H9 (cell line): ENCODE results near the gene LYVE1. TPM values are rescaled to one million over a fixed set of nuclear protein-coding genes. Genes with fewer than 3 reads are reported as not detected.

Experiments used
- DNase-seq: peaks from one replicate; pipeline ENCODE4 v3.0.0-alpha.2; 2017
- H2AFZ ChIP-seq: one replicate; pipeline ENCODE4 v1.6.1; 2013; ENCODE audit warnings: mild to moderate bottlenecking, low read length, control low read depth, moderate library complexity
- H2AK5ac ChIP-seq: 2 replicates; pipeline ENCODE4 v1.6.1; 2013; ENCODE audit warnings: low read length, control low read depth, mixed read lengths; ENCODE audit not compliant: insufficient read length
- H2BK120ac ChIP-seq: one replicate; pipeline ENCODE4 v1.6.1; 2013; ENCODE audit warnings: low read depth, mild to moderate bottlenecking, low read length, control low read depth, inconsistent platforms; ENCODE audit not compliant: poor library complexity, severe bottlenecking
- H2BK12ac ChIP-seq: 2 replicates; pipeline ENCODE4 v1.6.1; 2013; ENCODE audit warnings: low read length, control low read depth, mixed read lengths, low read depth; ENCODE audit not compliant: insufficient read length
- H2BK15ac ChIP-seq: 2 replicates; pipeline ENCODE4 v1.6.1; 2013; ENCODE audit warnings: low read depth, low read length, control low read depth
- H2BK20ac ChIP-seq: one replicate; pipeline ENCODE4 v1.6.1; 2013; ENCODE audit warnings: low read depth, mild to moderate bottlenecking, low read length, control low read depth, inconsistent platforms; ENCODE audit not compliant: poor library complexity, severe bottlenecking
- H2BK5ac ChIP-seq: 2 replicates; pipeline ENCODE4 v1.6.1; 2013; ENCODE audit warnings: low read length, control low read depth, mixed read lengths; ENCODE audit not compliant: insufficient read length
- H3K14ac ChIP-seq: 2 replicates; pipeline ENCODE4 v1.6.1; 2013; ENCODE audit warnings: low read length, control low read depth; ENCODE audit not compliant: insufficient read depth
- H3K18ac ChIP-seq: 2 replicates; pipeline ENCODE4 v1.6.1; 2013; ENCODE audit warnings: low read depth, mild to moderate bottlenecking, mixed read lengths, low read length, control low read depth; ENCODE audit not compliant: insufficient read length
- H3K23ac ChIP-seq: 2 replicates; pipeline ENCODE4 v1.6.1; 2013; ENCODE audit warnings: low read length, control low read depth, mixed read lengths, low read depth; ENCODE audit not compliant: insufficient read length
- H3K23me2 ChIP-seq: 2 replicates; pipeline ENCODE4 v1.6.1; 2013; ENCODE audit warnings: low read depth, mild to moderate bottlenecking, mixed read lengths, low read length, control low read depth; ENCODE audit not compliant: insufficient read length, poor library complexity, severe bottlenecking
- H3K27ac ChIP-seq: 2 replicates; pipeline ENCODE4 v1.5.1; 2013; ENCODE audit warnings: low read length, control low read depth, mixed read lengths, low read depth; ENCODE audit not compliant: insufficient read length
- H3K27me3 ChIP-seq: 2 replicates; pipeline ENCODE4 v1.6.1; 2013; ENCODE audit warnings: low read length, control low read depth, inconsistent platforms; ENCODE audit not compliant: insufficient read depth
- H3K4ac ChIP-seq: 2 replicates; pipeline ENCODE4 v1.6.1; 2013; ENCODE audit warnings: low read depth, mild to moderate bottlenecking, control low read depth, inconsistent platforms, low read length, moderate library complexity
- H3K4me1 ChIP-seq: 2 replicates; pipeline ENCODE4 v1.6.1; 2013; ENCODE audit warnings: low read length, control low read depth, inconsistent platforms; ENCODE audit not compliant: insufficient read depth
- H3K4me2 ChIP-seq: 2 replicates; pipeline ENCODE4 v1.6.1; 2013; ENCODE audit warnings: low read length, control low read depth, mixed read lengths; ENCODE audit not compliant: insufficient read length, insufficient read depth
- H3K56ac ChIP-seq: 2 replicates; pipeline ENCODE4 v1.6.1; 2013; ENCODE audit warnings: low read depth, mild to moderate bottlenecking, mixed read lengths, low read length, control low read depth; ENCODE audit not compliant: insufficient read length
- H3K79me1 ChIP-seq: 2 replicates; pipeline ENCODE4 v1.6.1; 2013; ENCODE audit warnings: low read depth, mild to moderate bottlenecking, moderate library complexity, low read length, control low read depth, inconsistent platforms; ENCODE audit not compliant: insufficient read depth, poor library complexity, severe bottlenecking
- H3K79me2 ChIP-seq: 2 replicates; pipeline ENCODE4 v1.6.1; 2013; ENCODE audit warnings: low read length, control low read depth, inconsistent platforms; ENCODE audit not compliant: insufficient read depth
- H3K9ac ChIP-seq: 2 replicates; pipeline ENCODE4 v1.6.1; 2013; ENCODE audit warnings: low read length, control low read depth, mixed read lengths; ENCODE audit not compliant: insufficient read length; ENCODE audit errors: extremely low read depth
- H3K9me3 ChIP-seq: one replicate; pipeline ENCODE4 v1.6.1; 2013; ENCODE audit warnings: low read depth, low read length, inconsistent platforms; ENCODE audit not compliant: control insufficient read depth
- H3T11ph ChIP-seq: one replicate; pipeline ENCODE4 v1.6.1; 2013; ENCODE audit warnings: mild to moderate bottlenecking, low read length, control low read depth, inconsistent platforms
- H4K20me1 ChIP-seq: one replicate; pipeline ENCODE4 v1.6.1; 2013; ENCODE audit not compliant: control insufficient read depth, insufficient read length, insufficient read depth
- H4K5ac ChIP-seq: 2 replicates; pipeline ENCODE4 v1.6.1; 2013; ENCODE audit warnings: low read depth, mild to moderate bottlenecking, mixed read lengths, low read length, control low read depth; ENCODE audit not compliant: insufficient read length
- H4K8ac ChIP-seq: replicated peaks from 2 replicates; pipeline ENCODE4 v1.6.1; 2013; ENCODE audit warnings: low read length, control low read depth, mixed read lengths, low read depth; ENCODE audit not compliant: insufficient read length
- H4K91ac ChIP-seq: 2 replicates; pipeline ENCODE4 v1.6.1; 2013; ENCODE audit warnings: low read depth, mild to moderate bottlenecking, moderate library complexity, mixed read lengths, low read length, control low read depth; ENCODE audit not compliant: insufficient read length
- H3K27ac Mint-ChIP-seq, 3 experiments: 2 replicates in 2 of 3; 3 replicates in 1 of 3; pipeline ENCODE4 v1.8.0; 2020 to 2021; ENCODE audit warnings: mixed read lengths in 3 of 3, mild to moderate bottlenecking in 1 of 3, moderate library complexity in 1 of 3
- H3K27me3 Mint-ChIP-seq: 2 replicates; pipeline ENCODE4 v1.8.0; 2021; ENCODE audit warnings: low read depth, mild to moderate bottlenecking, moderate library complexity, mixed read lengths
- H3K36me3 Mint-ChIP-seq, 3 experiments: 2 replicates in 2 of 3; 3 replicates in 1 of 3; pipeline ENCODE4 v1.8.0; 2020 to 2021; ENCODE audit warnings: low read depth in 3 of 3, mixed read lengths in 3 of 3; ENCODE audit not compliant: insufficient read depth in 1 of 3
- H3K4me1 Mint-ChIP-seq, 2 experiments: 2 replicates each; pipeline ENCODE4 v1.8.0; 2020; ENCODE audit warnings: mixed read lengths in 2 of 2
- H3K4me3 Mint-ChIP-seq, 2 experiments: 2 replicates in 1 of 2; 3 replicates in 1 of 2; pipeline ENCODE4 v1.8.0; 2020 to 2021; ENCODE audit warnings: mild to moderate bottlenecking in 2 of 2, mixed read lengths in 2 of 2, moderate library complexity in 1 of 2
- H3K9me3 Mint-ChIP-seq, 2 experiments: 2 replicates in 1 of 2; 3 replicates in 1 of 2; pipeline ENCODE4 v1.8.0; 2020; ENCODE audit warnings: mild to moderate bottlenecking in 2 of 2, mixed read lengths in 2 of 2, moderate library complexity in 1 of 2
- WGBS: extraction: QIAGEN DNeasy Blood & Tissue Kit; methylation state at CpG from one replicate; pipeline ENCODE4 v1.1.7; 2013; ENCODE audit warnings: missing lambda C conversion rate, low lambda C conversion rate, mixed read lengths; ENCODE audit not compliant: insufficient read length; ENCODE audit errors: extremely low coverage; 5-methylcytosine and 5-hydroxymethylcytosine counted together
- total RNA-seq: library from RNA; stranded (reverse); gene quantifications from 2 replicates; pipeline ENCODE4 v1.2.1, GENCODE V29; 2021
- TF ChIP-seq, protein P1 (sequence below): fragments of 200-600 bp; sonication (generic); conservative IDR thresholded peaks from 3 replicates; pipeline ENCODE4 v1.8.0; 2021; ENCODE audit warnings: antibody characterized with exemption, mild to moderate bottlenecking

Gene LYVE1
- total RNA-seq, 1 experiment from 2014 or later: not detected

DNA sequence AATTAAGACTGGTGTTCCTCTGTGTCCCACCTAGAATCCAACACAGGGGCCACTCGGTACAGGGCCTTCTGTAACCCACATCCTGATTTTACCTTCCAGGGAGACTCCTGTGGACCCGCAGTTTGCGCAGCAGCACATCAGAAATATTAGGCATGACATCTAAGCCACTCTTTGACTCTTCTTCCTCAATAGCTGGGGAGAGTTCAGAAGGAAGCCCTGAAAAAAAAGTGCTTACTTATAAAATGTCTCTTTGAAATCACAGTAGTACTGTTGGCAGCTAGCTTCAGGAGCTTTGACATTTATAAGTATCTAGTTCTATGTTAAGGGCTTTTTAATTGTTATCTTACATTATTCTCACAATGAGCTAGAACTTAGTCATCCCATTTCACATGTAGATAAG is 41.2 kb upstream of the LYVE1 start:
- H3K56ac ChIP-seq: no peak overlapping the region
- H3T11ph ChIP-seq: no peak overlapping the region
- no peak overlapping the region for H2BK12ac ChIP-seq
- no peaks in the 10 kb centered on the region for H3K23me2 ChIP-seq
- H2AK5ac ChIP-seq: no peak overlapping the region
- TF ChIP-seq, protein P1, sequence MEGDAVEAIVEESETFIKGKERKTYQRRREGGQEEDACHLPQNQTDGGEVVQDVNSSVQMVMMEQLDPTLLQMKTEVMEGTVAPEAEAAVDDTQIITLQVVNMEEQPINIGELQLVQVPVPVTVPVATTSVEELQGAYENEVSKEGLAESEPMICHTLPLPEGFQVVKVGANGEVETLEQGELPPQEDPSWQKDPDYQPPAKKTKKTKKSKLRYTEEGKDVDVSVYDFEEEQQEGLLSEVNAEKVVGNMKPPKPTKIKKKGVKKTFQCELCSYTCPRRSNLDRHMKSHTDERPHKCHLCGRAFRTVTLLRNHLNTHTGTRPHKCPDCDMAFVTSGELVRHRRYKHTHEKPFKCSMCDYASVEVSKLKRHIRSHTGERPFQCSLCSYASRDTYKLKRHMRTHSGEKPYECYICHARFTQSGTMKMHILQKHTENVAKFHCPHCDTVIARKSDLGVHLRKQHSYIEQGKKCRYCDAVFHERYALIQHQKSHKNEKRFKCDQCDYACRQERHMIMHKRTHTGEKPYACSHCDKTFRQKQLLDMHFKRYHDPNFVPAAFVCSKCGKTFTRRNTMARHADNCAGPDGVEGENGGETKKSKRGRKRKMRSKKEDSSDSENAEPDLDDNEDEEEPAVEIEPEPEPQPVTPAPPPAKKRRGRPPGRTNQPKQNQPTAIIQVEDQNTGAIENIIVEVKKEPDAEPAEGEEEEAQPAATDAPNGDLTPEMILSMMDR: no peak
- H3K27ac ChIP-seq: no peak overlapping the region
- no peak overlapping the region for H3K18ac ChIP-seq
- no peak overlapping the region for H4K8ac ChIP-seq
- no peaks in the 10 kb centered on the region for H3K79me1 ChIP-seq
- H4K91ac ChIP-seq: no peak overlapping the region
- H2BK20ac ChIP-seq: no peak overlapping the region
- H3K14ac ChIP-seq: no peak overlapping the region
- Mint-ChIP-seq H3K4me1 (peaks cover 13 to 14% of the 10 kb centered on the region in 2 experiments), H3K9me3 (peaks cover 0 to 2% of the 10 kb centered on the region in 2 experiments; a peak in 2 of 5 replicates), H3K27ac (peak overlapping the region in 1 of 3 experiments; percentile 30; a peak in 1 of 7 replicates), H3K27me3 (peaks cover 4% of the 10 kb centered on the region; the same call in 1 of the 2 replicates), H3K4me3 (no peak overlapping the region), H3K36me3 (no peaks in the 10 kb centered on the region; a peak in 1 of 7 replicates)
- no peak overlapping the region for H2BK5ac ChIP-seq
- no peak overlapping the region for H3K23ac ChIP-seq
- H3K4ac ChIP-seq: no peak overlapping the region
- no peak overlapping the region for H4K5ac ChIP-seq
- H2AFZ ChIP-seq: no peak overlapping the region
- H3K27me3 ChIP-seq: no peaks in the 10 kb centered on the region
- H3K9me3 ChIP-seq: no peaks in the 10 kb centered on the region
- no peak overlapping the region for H2BK120ac ChIP-seq
- no peaks in the 10 kb centered on the region for H3K79me2 ChIP-seq
- peaks cover 7% of the 10 kb centered on the region; the same call in 1 of the 2 replicates for H3K4me1 ChIP-seq
- no CpG with 5 or more reads among the region's 3 CpGs for WGBS
- H4K20me1 ChIP-seq: no peaks in the 10 kb centered on the region
- no peak overlapping the region for H3K9ac ChIP-seq
- no peak overlapping the region for H2BK15ac ChIP-seq
- no peak for DNase-seq
- H3K4me2 ChIP-seq: no peak overlapping the region
